ENCODE results near the gene PRKG1.
"Not testable (repeated sequence)": the region's sequence is repeated elsewhere in the genome, so short reads cannot be mapped to it uniquely, and the experiment has no call there.

Gene PRKG1

DNA sequence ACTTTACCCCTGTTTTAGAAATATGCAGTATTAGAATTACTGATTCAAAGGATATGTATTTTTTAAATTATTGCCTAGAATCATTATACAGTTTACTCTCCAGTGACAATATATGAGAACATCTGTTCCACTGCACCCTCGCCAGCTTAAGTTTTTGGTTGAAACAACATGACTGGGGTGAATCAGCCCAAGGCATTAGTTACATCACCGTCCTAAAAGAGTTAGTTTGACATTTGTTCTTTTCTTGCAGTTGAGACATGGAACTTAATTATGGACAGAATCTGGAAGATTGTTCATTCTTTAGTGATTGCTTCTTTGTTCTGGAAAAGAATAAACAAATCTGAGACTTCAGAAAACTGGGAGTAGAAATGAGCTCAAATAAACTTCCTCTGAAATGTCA, 1072.5 kb downstream of the PRKG1 start:
- Mint-ChIP-seq H3K27ac (no peak overlapping the region), H3K9me3 (peaks cover 3% of the 10 kb centered on the region), H3K27me3 (no peaks in the 10 kb centered on the region), H3K36me3 (no peaks in the 10 kb centered on the region), H3K4me1 (no peaks in the 10 kb centered on the region), H3K4me3 (no peak overlapping the region)
- DNase-seq (ENCODE audit: low spot score in 2 of 2): no peak
- no peak for ATAC-seq (ENCODE audit: low read depth)

DNA sequence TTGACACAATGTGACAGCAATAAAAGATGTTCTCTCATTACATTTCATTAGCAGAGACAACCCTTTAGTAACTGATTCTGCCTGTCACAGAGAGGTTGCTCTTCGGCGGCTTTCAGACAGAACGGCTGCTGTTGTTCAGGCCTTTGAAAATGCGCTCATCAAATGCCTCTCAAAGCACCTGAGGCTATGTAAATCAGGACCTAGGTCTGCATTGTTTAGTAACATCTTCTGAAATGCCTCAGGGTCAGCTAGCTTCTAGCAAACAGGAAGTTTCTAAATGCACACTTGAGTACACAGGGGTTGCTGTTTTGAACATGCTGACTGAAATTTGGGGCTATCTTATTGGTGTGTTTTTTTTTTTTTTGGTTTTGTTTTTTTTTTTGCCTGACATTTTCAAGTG, 1096.5 kb downstream of the PRKG1 start:
- Mint-ChIP-seq H3K4me1 (no peaks in the 10 kb centered on the region), H3K27me3 (no peaks in the 10 kb centered on the region), H3K27ac (no peak overlapping the region), H3K9me3 (peaks cover 8% of the 10 kb centered on the region), H3K36me3 (no peaks in the 10 kb centered on the region), H3K4me3 (no peak overlapping the region)
- DNase-seq (ENCODE audit: low spot score in 2 of 2): no peak
- peak; percentile 27 for ATAC-seq (ENCODE audit: low read depth)

DNA sequence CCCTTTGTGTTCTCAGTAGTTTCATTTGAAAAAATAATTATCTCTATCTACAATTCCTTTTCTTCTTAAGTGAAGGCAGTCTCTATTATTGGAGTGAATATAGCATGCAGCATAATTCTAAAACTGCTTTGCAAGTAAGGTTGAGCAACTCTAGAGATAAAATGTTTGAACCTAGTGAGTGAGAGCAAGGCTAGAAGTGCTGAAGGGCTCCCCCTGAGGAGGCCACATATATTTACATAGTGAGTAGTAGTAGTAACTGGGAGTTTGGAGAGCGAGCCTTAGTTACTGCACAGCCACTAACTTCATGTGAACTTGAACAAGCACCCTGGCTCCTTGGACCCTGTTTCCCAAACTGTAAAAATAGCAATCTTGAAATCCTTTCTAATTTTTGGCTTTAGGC, 1098.3 kb downstream of the PRKG1 start:
- no peaks in the 10 kb centered on the region for H3K4me1 Mint-ChIP-seq
- no peak overlapping the region for H3K27ac Mint-ChIP-seq
- ATAC-seq (ENCODE audit: low read depth) (no peak), DNase-seq (ENCODE audit: low spot score in 2 of 2) (no peak)
- H3K27me3 Mint-ChIP-seq: no peaks in the 10 kb centered on the region
- no peak overlapping the region for H3K4me3 Mint-ChIP-seq
- H3K36me3 Mint-ChIP-seq: no peaks in the 10 kb centered on the region
- peaks cover 9% of the 10 kb centered on the region for H3K9me3 Mint-ChIP-seq

DNA sequence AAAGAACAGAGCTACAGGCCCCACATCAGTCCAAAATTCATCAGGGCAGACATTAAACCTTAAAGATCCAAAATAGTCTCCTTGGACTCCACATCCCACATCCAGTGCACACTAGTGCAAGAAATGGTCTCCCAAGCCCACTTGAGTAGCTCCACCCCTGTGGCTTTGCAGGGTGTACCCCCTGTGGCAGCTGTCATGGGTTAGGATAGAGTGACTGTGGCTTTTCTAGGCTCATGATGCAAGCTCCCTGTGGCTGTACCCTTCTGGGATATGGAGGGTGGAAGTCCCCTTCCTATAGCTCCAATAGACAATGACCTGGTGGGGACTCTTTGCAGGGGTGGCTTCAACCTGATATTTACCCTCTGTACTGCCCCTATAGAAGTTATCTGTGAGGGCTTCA, 1111.0 kb downstream of the PRKG1 start:
- no peak overlapping the region for H3K4me3 Mint-ChIP-seq
- ATAC-seq (ENCODE audit: low read depth) (no peak), DNase-seq (ENCODE audit: low spot score in 2 of 2) (no peak)
- no peaks in the 10 kb centered on the region for H3K36me3 Mint-ChIP-seq
- H3K27me3 Mint-ChIP-seq: no peaks in the 10 kb centered on the region
- H3K4me1 Mint-ChIP-seq: no peaks in the 10 kb centered on the region
- H3K9me3 Mint-ChIP-seq: no peaks in the 10 kb centered on the region
- no peak overlapping the region for H3K27ac Mint-ChIP-seq

DNA sequence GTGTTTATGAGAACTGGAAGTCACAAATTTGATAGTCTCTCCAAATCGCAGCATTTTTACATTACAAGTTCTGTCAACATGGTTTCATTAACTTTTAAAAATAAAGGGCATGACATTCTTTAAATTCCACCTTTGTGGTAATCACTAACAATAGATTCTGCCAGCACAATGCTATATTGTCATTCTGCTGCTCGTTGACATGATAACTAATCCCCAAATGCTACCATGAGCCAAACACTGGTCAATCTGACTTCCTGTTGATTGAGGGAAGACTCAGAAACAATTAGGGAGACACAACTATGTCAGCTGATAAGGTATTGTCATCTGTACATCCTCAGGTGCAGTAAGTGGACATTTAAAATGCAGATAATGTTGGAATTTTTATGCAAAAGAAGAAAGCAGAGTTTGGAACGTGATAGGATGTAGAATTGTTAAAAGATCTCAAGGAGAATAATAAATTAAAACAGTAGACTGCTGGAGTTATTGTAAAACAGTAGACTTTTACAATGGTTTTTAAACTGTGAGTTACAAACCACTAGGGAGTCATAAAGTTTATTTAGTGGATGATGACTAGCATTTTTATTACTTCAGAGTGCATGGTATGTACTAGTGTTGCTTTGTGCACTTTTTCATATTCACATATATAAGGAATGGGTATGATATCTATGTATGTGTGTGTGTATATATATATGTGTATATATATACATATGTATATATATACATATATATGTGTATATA, 1113.4 kb downstream of the PRKG1 start:
- no peaks in the 10 kb centered on the region for H3K4me1 Mint-ChIP-seq
- H3K9me3 Mint-ChIP-seq: no peaks in the 10 kb centered on the region
- DNase-seq (ENCODE audit: low spot score in 2 of 2): no peak
- no peak overlapping the region for H3K4me3 Mint-ChIP-seq
- no peak for ATAC-seq (ENCODE audit: low read depth)
- H3K27ac Mint-ChIP-seq: no peak overlapping the region
- H3K36me3 Mint-ChIP-seq: no peaks in the 10 kb centered on the region
- H3K27me3 Mint-ChIP-seq: no peaks in the 10 kb centered on the region

DNA sequence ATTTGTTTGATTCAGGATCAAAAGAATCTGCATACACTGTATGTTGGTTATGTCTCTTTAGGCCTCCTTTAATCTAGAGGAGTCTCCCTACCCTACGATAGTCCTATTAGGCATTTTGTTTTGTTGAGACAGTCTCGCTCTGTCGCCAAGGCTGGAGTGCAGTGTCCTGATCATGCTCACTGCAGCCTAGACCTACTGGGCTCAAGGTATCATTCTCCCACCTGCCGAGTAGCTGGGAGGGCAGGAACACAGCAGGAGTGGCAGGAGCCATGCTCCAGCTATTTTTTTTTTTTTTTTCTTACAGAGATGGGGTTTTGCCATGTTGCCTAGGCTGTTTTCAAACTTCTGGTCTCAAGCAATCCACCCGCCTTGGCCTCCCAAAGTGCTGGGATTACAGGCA, 1116.8 kb downstream of the PRKG1 start:
- H3K9me3 Mint-ChIP-seq: no peaks in the 10 kb centered on the region
- DNase-seq (ENCODE audit: low spot score in 2 of 2) (no peak), ATAC-seq (ENCODE audit: low read depth) (no peak)
- no peaks in the 10 kb centered on the region for H3K36me3 Mint-ChIP-seq
- H3K27ac Mint-ChIP-seq: no peak overlapping the region
- H3K4me3 Mint-ChIP-seq: no peak overlapping the region
- H3K4me1 Mint-ChIP-seq: no peaks in the 10 kb centered on the region
- no peaks in the 10 kb centered on the region for H3K27me3 Mint-ChIP-seq

DNA sequence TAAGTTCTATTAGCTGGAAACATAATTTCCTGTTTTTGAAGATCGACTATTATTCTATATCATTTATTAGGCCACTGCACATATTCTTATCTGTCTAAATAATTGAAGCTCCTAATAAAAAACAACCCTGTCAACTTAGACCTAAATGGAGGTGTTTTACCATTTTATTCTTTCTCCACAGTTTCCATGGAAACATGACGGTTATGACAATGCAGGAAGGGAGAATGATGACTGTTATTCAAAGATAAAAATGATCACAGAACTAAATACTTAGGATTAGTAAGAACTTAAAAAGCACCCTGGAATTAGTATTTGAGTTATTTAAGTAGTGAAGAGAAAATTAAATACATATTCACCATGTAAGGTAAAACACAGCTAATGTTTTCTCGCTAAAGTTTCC, 1119.9 kb downstream of the PRKG1 start:
- no peak overlapping the region for H3K27ac Mint-ChIP-seq
- ATAC-seq (ENCODE audit: low read depth): no peak

DNA sequence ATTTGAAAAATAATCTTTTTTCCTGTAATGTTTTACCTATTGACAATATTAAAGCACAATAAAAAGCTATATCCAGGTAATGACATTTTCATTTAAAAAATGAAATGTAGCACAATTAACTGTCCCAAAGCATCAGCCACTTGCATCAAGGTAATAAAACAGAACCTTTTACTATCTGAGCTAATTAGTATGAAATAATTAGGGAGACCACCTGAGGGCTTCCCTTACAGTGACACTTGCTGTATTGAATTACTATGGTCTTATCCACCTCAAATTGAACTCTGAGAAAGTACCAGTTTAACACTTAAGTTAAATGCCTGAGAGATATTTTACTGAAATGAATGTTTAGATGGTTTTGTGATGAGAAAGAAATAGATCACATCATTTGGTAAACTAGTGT, 1120.4 kb downstream of the PRKG1 start:
- Mint-ChIP-seq H3K27me3 (no peaks in the 10 kb centered on the region), H3K9me3 (no peaks in the 10 kb centered on the region), H3K27ac (no peak overlapping the region), H3K4me1 (no peaks in the 10 kb centered on the region), H3K4me3 (no peak overlapping the region), H3K36me3 (no peaks in the 10 kb centered on the region)
- DNase-seq (ENCODE audit: low spot score in 2 of 2): no peak
- ATAC-seq (ENCODE audit: low read depth): no peak

More for the DNA sequence above, 1119.9 kb downstream of the PRKG1 start:
- no peaks in the 10 kb centered on the region for H3K9me3 Mint-ChIP-seq
- no peak for DNase-seq (ENCODE audit: low spot score in 2 of 2)
- H3K4me3 Mint-ChIP-seq: no peak overlapping the region
- H3K36me3 Mint-ChIP-seq: no peaks in the 10 kb centered on the region
- no peaks in the 10 kb centered on the region for H3K4me1 Mint-ChIP-seq
- no peaks in the 10 kb centered on the region for H3K27me3 Mint-ChIP-seq

DNA sequence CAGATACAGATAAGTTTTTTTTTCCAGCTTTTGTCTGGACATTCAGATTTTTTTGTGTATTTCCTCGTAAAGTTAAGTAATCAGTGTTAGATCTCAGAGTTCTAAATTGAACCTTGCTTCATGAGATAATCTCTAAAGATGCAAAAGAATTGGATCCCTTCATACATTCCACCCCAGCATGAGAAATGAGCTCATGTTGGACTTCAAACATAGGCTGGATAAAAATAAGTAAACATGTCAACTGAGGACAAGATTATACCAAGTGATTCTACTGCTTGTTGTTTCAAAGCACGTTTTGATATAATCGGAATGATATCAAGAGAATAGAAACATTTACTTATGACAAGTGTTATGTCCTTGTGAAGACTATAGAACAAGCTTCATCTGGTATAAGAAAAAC, 1122.8 kb downstream of the PRKG1 start:
- DNase-seq (ENCODE audit: low spot score in 2 of 2): no peak
- Mint-ChIP-seq H3K36me3 (no peaks in the 10 kb centered on the region), H3K4me1 (no peaks in the 10 kb centered on the region), H3K4me3 (no peak overlapping the region), H3K27ac (no peak overlapping the region), H3K27me3 (no peaks in the 10 kb centered on the region), H3K9me3 (no peaks in the 10 kb centered on the region)
- ATAC-seq (ENCODE audit: low read depth): no peak

DNA sequence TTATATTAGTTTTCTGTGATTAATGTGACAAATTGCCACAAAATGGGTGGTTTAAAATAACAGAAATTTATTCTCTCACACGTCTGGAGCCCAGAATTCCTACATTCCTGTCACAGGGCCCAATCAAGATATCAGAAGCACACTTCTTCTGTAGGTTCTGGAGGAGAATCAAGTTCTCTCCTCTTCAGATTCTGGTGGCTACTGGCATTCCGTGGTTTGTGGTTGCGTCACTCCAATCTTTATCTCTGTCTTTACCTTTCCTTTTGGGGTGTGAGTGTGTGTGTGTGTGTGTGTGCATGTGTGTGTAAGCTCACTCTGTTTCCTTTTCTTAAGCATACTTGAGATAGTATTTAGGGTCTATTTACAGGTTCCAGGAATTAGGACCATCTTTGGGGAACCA, 1124.3 kb downstream of the PRKG1 start:
- no peaks in the 10 kb centered on the region for H3K9me3 Mint-ChIP-seq
- no peak overlapping the region for H3K4me3 Mint-ChIP-seq
- DNase-seq (ENCODE audit: low spot score in 2 of 2) (no peak), ATAC-seq (ENCODE audit: low read depth) (no peak)
- no peak overlapping the region for H3K27ac Mint-ChIP-seq
- H3K27me3 Mint-ChIP-seq: no peaks in the 10 kb centered on the region
- no peaks in the 10 kb centered on the region for H3K36me3 Mint-ChIP-seq
- H3K4me1 Mint-ChIP-seq: no peaks in the 10 kb centered on the region

DNA sequence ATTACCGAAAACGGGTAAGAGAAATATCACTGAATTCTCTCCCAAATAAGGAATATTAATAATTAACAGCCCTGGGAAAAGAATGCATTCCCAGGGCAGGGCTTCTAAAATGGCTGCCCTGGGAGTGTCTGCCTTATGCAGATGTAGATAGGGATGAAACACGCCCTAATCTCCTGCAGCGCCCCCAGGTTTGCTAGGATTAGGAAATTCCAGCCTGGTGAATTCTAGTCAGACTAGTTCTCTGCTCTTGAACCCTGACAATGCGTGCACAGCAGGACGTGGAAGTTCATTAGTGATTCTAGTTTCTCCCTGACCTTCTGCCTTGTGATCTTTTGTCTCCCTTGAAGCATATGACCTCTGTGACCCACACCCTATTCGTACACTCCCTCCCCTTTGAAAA, 1130.6 kb downstream of the PRKG1 start:
- H3K36me3 Mint-ChIP-seq; H3K27ac Mint-ChIP-seq; H3K9me3 Mint-ChIP-seq; DNase-seq (ENCODE audit: low spot score in 2 of 2); ATAC-seq (ENCODE audit: low read depth); H3K4me1 Mint-ChIP-seq; H3K4me3 Mint-ChIP-seq: not testable (repeated sequence)
- peaks cover 11% of the 10 kb centered on the region for H3K27me3 Mint-ChIP-seq

DNA sequence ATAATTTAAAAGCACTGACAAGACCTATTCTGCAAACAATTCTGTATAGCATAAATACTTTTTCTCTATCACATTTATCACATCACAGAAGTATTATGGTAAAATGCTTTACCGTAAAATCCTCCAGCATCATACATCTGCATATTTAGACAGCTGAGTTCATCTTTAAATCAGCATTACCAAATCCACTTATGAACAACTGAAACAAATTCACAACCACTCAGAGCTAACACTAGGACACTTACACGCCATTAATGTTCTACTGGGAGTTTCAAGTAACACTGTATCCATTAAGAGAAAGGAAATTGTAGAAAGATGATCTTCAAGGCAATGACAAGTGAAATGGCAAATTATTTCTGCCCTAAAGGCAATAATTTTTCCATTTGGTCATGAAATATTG, 1134.1 kb downstream of the PRKG1 start:
- Mint-ChIP-seq H3K27ac (no peak overlapping the region), H3K4me1 (no peaks in the 10 kb centered on the region), H3K27me3 (peaks cover 11% of the 10 kb centered on the region), H3K36me3 (no peaks in the 10 kb centered on the region), H3K4me3 (no peak overlapping the region), H3K9me3 (no peaks in the 10 kb centered on the region)
- DNase-seq (ENCODE audit: low spot score in 2 of 2) (no peak), ATAC-seq (ENCODE audit: low read depth) (no peak)

DNA sequence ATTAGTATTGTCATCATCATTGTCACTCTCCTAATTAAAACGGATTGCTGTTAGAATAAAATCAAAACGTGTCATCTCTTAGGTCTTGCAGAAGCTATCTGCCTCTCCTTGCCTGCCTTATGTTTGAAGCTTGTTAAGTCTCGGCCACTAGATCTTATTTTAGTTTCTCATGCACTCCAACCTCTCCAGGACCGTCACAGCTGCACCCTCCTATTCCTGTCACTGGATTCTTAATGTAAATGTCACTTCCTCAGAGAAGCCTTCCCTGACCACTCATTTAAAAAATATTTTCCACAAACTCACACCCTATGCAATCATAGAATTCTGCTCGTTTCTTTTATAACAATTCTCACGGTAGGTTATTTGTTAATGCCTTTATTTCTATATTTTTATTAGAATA, 1135.9 kb downstream of the PRKG1 start:
- no peak overlapping the region for H3K4me3 Mint-ChIP-seq
- H3K9me3 Mint-ChIP-seq: no peaks in the 10 kb centered on the region
- no peaks in the 10 kb centered on the region for H3K36me3 Mint-ChIP-seq
- H3K27ac Mint-ChIP-seq: no peak overlapping the region
- H3K4me1 Mint-ChIP-seq: no peaks in the 10 kb centered on the region
- H3K27me3 Mint-ChIP-seq: peaks cover 10% of the 10 kb centered on the region
- ATAC-seq (ENCODE audit: low read depth) (no peak), DNase-seq (ENCODE audit: low spot score in 2 of 2) (no peak)

DNA sequence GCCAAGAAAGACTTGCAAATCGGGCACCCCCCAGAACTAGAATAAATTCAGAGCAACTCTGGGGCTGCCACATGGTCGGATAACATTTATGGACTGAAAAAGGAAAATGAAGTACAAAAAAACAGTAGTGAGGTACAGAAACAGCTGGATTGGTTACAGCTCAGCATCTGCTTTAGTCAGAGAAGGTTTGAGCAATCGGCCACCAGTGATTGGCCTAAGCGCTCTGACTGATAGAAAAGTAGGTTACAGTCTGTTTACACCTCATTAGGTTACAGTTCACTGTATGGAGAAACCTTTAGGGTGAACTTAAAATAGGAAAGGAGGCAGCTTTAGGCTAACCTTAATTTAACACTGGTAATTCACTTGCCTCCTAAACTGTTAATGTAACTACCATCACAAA, 1137.8 kb downstream of the PRKG1 start:
- ATAC-seq (ENCODE audit: low read depth): no peak
- DNase-seq (ENCODE audit: low spot score in 2 of 2): no peak
- Mint-ChIP-seq H3K36me3 (no peaks in the 10 kb centered on the region), H3K4me1 (peaks cover 8% of the 10 kb centered on the region), H3K27ac (no peak overlapping the region), H3K4me3 (no peak overlapping the region), H3K27me3 (peaks cover 5% of the 10 kb centered on the region), H3K9me3 (no peaks in the 10 kb centered on the region)

DNA sequence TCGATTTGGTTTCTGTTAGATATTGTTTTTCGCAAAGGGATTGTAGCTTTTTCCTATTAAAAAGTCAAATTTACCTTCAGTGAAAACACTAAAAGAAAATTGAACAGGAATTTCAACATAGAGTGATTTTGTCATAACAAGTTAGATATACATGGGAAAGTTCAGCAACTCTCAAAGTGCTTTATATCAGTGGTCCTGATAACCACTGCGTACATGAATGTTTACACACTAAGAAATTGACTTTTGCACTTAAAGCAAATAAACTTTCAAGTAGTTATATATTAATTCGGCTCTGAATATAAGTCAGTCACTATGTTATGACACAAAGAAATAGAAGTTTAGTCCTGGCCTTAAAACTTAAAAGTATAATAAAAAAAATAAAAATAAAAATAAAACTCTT, 1138.5 kb downstream of the PRKG1 start:
- Mint-ChIP-seq H3K4me3 (no peak overlapping the region), H3K27me3 (peaks cover 3% of the 10 kb centered on the region), H3K9me3 (no peaks in the 10 kb centered on the region), H3K4me1 (peaks cover 15% of the 10 kb centered on the region), H3K36me3 (no peaks in the 10 kb centered on the region), H3K27ac (no peak overlapping the region)
- no peak for DNase-seq (ENCODE audit: low spot score in 2 of 2)
- no peak for ATAC-seq (ENCODE audit: low read depth)
